Keratinocyte (primary cell): ENCODE data around the gene POFUT2. TPM values are rescaled to one million over a fixed set of nuclear protein-coding genes. Genes with fewer than 3 reads are reported as not detected.

Experiments used
- DNase-seq: peaks from one replicate; pipeline ENCODE4 v3.0.0-alpha.2; 2011; ENCODE audit warnings: low read depth, missing footprints, low spot score
- FAIRE-seq: peaks from 2 replicates; lab custom pipeline; 2011; peaks lifted over from hg19 to GRCh38; lab: Jason Lieb, UNC
- H2AFZ ChIP-seq: 2 replicates; pipeline ENCODE4 v1.6.0; 2012; ENCODE audit warnings: low read length, control low read depth, inconsistent platforms; ENCODE audit not compliant: control insufficient read depth
- H3K27ac ChIP-seq: 2 replicates; pipeline ENCODE4 v1.5.1; 2011; ENCODE audit warnings: low read length; ENCODE audit not compliant: control insufficient read depth, insufficient read depth
- H3K27me3 ChIP-seq: 3 replicates; pipeline ENCODE4 v1.6.0; 2011; ENCODE audit warnings: low read length; ENCODE audit not compliant: control insufficient read depth, insufficient read depth; ENCODE audit errors: extremely low read depth
- H3K36me3 ChIP-seq, 2 experiments: 2 replicates in 1 of 2; 3 replicates in 1 of 2; pipeline ENCODE4 v1.5.1; 2011; ENCODE audit warnings: low read length in 2 of 2, mild to moderate bottlenecking in 1 of 2; ENCODE audit not compliant: control insufficient read depth in 2 of 2, insufficient read depth in 2 of 2; ENCODE audit errors: extremely low read depth in 1 of 2
- H3K4me1 ChIP-seq: 3 replicates; pipeline ENCODE4 v1.5.1; 2011; ENCODE audit warnings: low read length; ENCODE audit not compliant: control insufficient read depth, insufficient read depth; ENCODE audit errors: extremely low read depth
- H3K4me2 ChIP-seq: 3 replicates; pipeline ENCODE4 v1.6.0; 2011; ENCODE audit warnings: low read depth, low read length; ENCODE audit not compliant: control insufficient read depth, insufficient read depth; ENCODE audit errors: extremely low read depth
- H3K4me3 ChIP-seq, 3 experiments: fragments of 200-600 bp in 1 of 3; sonication (generic) in 1 of 3; 2 replicates in 2 of 3; 3 replicates in 1 of 3; pipeline ENCODE4 v1.5.1; 2011 to 2016; ENCODE audit warnings: low read length in 3 of 3, mild to moderate bottlenecking in 3 of 3, control low read depth in 2 of 3, inconsistent platforms in 1 of 3, low read depth in 1 of 3, mixed read lengths in 1 of 3, mixed run types in 1 of 3, moderate library complexity in 1 of 3; ENCODE audit not compliant: control insufficient read depth in 2 of 3, insufficient read depth in 2 of 3; ENCODE audit errors: extremely low read depth in 1 of 3
- H3K79me2 ChIP-seq: 2 replicates; pipeline ENCODE4 v1.6.0; 2012; ENCODE audit warnings: low read length; ENCODE audit not compliant: control insufficient read depth, insufficient read depth
- H3K9ac ChIP-seq: 3 replicates; pipeline ENCODE4 v1.6.0; 2011; ENCODE audit warnings: low read length; ENCODE audit not compliant: control insufficient read depth, insufficient read depth; ENCODE audit errors: extremely low read depth
- H3K9me1 ChIP-seq: 3 replicates; pipeline ENCODE4 v1.6.0; 2011; ENCODE audit warnings: low read length; ENCODE audit not compliant: control insufficient read depth, insufficient read depth; ENCODE audit errors: extremely low read depth
- H3K9me3 ChIP-seq: 2 replicates; pipeline ENCODE4 v1.5.1; 2012; ENCODE audit warnings: low read depth, low read length; ENCODE audit not compliant: control insufficient read depth
- H4K20me1 ChIP-seq: 3 replicates; pipeline ENCODE4 v1.6.0; 2011; ENCODE audit warnings: low read length; ENCODE audit not compliant: control insufficient read depth, insufficient read depth; ENCODE audit errors: extremely low read depth
- EZH2 ChIP-seq: IDR thresholded peaks from one replicate; pipeline ENCODE4 v1.6.1; 2012; ENCODE audit warnings: inconsistent platforms, mild to moderate bottlenecking, low read length, moderate library complexity
- dilution Hi-C: fragments of 300-500 bp; cut with MboI; formaldehyde crosslinking; loops from one replicate; pipeline ENCODE4 v1.7.0; 2020; ENCODE audit warnings: low sequenced_read_pairs; ENCODE audit not compliant: extremely low pct_ligation_motif_present
- polyA plus RNA-seq, 5 experiments: library from polyadenylated mRNA; depleted of rRNA in 3 of 5; stranded (reverse) in 3 of 5; stranded (forward) in 1 of 5; unstranded in 1 of 5; fragments of >200 nt; gene quantifications; 1 replicate in 1 of 5; 2 replicates in 3 of 5; 3 replicates in 1 of 5; pipeline versions ENCODE4 v1.2.1 to v1.2.3, GENCODE V29; 2011 to 2012; ENCODE audit warnings: missing spikeins in 2 of 5, low read depth in 1 of 5, low replicate concordance in 1 of 5
- TF ChIP-seq, protein P1 (sequence below), 3 experiments: IDR thresholded peaks in 1 of 3; conservative IDR thresholded peaks in 1 of 3; optimal IDR thresholded peaks in 1 of 3; 2 replicates in 2 of 3; 3 replicates in 1 of 3; pipeline versions ENCODE3 to v1.5.1; 2011; ENCODE audit warnings: low read length in 3 of 3, mild to moderate bottlenecking in 3 of 3, moderate library complexity in 2 of 3, control low read depth in 1 of 3, inconsistent platforms in 1 of 3; ENCODE audit not compliant: insufficient read depth in 2 of 3; ENCODE audit errors: extremely low read depth in 1 of 3

POFUT2 gene
- polyA plus RNA-seq, 1 donor (not counting 4 experiments of a cell fraction or from before 2014, with no cell fraction given) = 8.8 TPM

DNA sequence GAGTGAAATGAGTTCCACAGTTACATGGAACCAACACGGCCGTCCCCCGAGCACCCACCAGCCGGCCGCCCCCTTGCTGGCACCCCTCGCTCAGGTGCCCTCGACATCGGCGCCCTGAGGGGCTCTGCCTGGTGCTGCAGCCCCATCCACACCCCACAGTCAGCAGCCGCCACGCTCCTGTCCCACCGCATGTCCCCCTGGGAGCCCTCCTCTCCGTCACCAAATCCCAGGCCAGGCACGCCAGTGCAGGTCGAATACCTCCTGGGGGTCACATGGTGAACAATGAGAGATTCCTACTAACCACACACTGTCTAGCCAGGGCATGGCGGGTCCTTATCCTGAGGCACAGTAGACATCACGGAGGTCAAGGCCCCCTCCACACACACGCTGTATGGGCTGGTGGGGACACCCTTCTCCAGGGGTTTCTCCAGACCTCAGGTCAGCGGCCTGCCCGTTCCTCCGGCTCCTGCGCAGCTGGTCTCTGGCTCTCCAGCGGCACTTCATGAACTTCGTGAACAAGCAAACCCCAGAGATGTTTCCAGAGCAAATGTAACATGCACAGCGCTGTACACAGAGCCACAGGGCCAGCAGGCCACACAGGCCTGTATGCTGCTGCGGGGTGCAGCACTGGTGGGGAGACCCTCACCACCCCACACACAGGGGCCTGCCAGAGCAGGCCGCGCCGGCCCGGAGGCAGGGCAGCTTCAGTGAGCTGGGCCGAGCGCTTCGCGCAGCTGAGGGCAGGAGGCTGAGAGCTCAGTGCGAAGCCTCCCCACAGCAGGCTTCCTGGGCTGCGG, 21.8 kb downstream of the POFUT2 start:
- dilution Hi-C loops = no loop called here

DNA sequence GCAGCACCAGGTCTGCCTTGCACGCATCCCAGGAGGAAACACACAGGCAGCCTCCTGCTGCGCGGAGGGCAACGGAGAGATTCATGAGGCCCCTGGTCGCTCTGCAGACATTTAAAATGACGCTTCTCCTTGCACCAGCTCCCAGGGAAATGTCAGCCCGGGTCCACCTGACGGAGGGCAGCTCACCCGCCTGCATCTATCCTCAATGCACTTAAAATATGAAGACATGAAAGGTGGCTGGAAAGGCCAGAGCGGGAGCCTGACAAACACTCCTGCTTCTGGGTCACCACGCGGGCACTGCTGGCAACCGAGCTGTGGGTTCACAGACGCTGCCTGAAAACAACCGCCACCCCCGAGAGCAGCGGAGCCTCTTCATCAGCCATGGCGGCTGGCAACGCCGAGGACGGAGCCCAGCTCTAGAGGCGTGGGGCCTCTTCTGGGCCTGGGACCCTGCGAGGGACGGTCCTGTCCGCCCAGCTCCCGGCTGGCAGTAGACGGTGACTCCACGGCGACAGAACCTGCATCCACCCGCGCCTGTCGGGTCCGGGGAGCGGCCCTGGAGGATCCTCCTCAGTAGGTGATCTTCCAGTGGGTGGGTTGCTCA, 22.7 kb downstream of the POFUT2 start:
- Histone ChIP-seq H4K20me1 (no peaks in the 10 kb centered on the region), H3K79me2 (no peaks in the 10 kb centered on the region), H3K4me2 (no peak overlapping the region), H3K9me1 (no peaks in the 10 kb centered on the region), H2AFZ (no peak overlapping the region), H3K4me3 (no peak overlapping the region), H3K4me1 (no peaks in the 10 kb centered on the region), H3K9ac (no peak overlapping the region), H3K36me3 (peaks cover 12 to 21% of the 10 kb centered on the region in 2 experiments), H3K27ac (no peak overlapping the region), H3K27me3 (no peaks in the 10 kb centered on the region), H3K9me3 (no peaks in the 10 kb centered on the region)
- FAIRE-seq (no peak), DNase-seq (no peak)
- dilution Hi-C loops = no loop called here
- no peak for TF ChIP-seq EZH2
- TF ChIP-seq, protein P1, sequence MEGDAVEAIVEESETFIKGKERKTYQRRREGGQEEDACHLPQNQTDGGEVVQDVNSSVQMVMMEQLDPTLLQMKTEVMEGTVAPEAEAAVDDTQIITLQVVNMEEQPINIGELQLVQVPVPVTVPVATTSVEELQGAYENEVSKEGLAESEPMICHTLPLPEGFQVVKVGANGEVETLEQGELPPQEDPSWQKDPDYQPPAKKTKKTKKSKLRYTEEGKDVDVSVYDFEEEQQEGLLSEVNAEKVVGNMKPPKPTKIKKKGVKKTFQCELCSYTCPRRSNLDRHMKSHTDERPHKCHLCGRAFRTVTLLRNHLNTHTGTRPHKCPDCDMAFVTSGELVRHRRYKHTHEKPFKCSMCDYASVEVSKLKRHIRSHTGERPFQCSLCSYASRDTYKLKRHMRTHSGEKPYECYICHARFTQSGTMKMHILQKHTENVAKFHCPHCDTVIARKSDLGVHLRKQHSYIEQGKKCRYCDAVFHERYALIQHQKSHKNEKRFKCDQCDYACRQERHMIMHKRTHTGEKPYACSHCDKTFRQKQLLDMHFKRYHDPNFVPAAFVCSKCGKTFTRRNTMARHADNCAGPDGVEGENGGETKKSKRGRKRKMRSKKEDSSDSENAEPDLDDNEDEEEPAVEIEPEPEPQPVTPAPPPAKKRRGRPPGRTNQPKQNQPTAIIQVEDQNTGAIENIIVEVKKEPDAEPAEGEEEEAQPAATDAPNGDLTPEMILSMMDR (optimal IDR thresholded peaks at IDR 0.05 in 1 of 3, IDR thresholded peaks at IDR 0.05 in 1 of 3, conservative IDR thresholded peaks at IDR 0.05 in 1 of 3; ENCODE audit: extremely low read depth in 1 of 3, insufficient read depth in 2 of 3, low read length in 3 of 3) = no peak

More for the DNA sequence above, 21.8 kb downstream of the POFUT2 start:
- FAIRE-seq (no peak), DNase-seq (no peak)
- no peak overlapping the region for H3K4me3 ChIP-seq
- H3K4me2 ChIP-seq = no peak overlapping the region
- no peaks in the 10 kb centered on the region for H3K9me3 ChIP-seq
- no peaks in the 10 kb centered on the region for H3K79me2 ChIP-seq
- H3K4me1 ChIP-seq = no peaks in the 10 kb centered on the region
- no peak overlapping the region for H3K27ac ChIP-seq
- no peaks in the 10 kb centered on the region for H3K9me1 ChIP-seq
- peaks cover 12 to 27% of the 10 kb centered on the region in 2 experiments for H3K36me3 ChIP-seq
- no peaks in the 10 kb centered on the region for H3K27me3 ChIP-seq
- TF ChIP-seq EZH2 = no peak
- TF ChIP-seq, protein P1 (optimal IDR thresholded peaks at IDR 0.05 in 1 of 3, IDR thresholded peaks at IDR 0.05 in 1 of 3, conservative IDR thresholded peaks at IDR 0.05 in 1 of 3; ENCODE audit: extremely low read depth in 1 of 3, insufficient read depth in 2 of 3, low read length in 3 of 3) = no peak
- H2AFZ ChIP-seq = no peak overlapping the region
- H3K9ac ChIP-seq = no peak overlapping the region
- H4K20me1 ChIP-seq = no peaks in the 10 kb centered on the region
